Neural crest cell (in vitro differentiated cells): ENCODE results near the gene KRT10. TPM values are rescaled to one million over a fixed set of nuclear protein-coding genes. Genes with fewer than 3 reads are reported as not detected.

Experiments used
- DNase-seq: peaks from one replicate; pipeline ENCODE4 v3.0.0; 2021; ENCODE audit warnings: low read depth, mixed read lengths, low spot score
- H3K27ac Mint-ChIP-seq: one replicate; pipeline ENCODE4 v1.8.0; 2021; ENCODE audit warnings: mild to moderate bottlenecking, mixed read lengths; ENCODE audit not compliant: unreplicated experiment
- H3K27me3 Mint-ChIP-seq: 2 replicates; pipeline ENCODE4 v1.8.0; 2021; ENCODE audit warnings: low read depth, mild to moderate bottlenecking, mixed read lengths
- H3K36me3 Mint-ChIP-seq: 2 replicates; pipeline ENCODE4 v1.8.0; 2021; ENCODE audit warnings: low read depth, mild to moderate bottlenecking, mixed read lengths
- H3K4me1 Mint-ChIP-seq: 2 replicates; pipeline ENCODE4 v1.8.0; 2021; ENCODE audit warnings: mixed read lengths
- H3K4me3 Mint-ChIP-seq: one replicate; pipeline ENCODE4 v1.8.0; 2021; ENCODE audit warnings: mild to moderate bottlenecking, mixed read lengths
- H3K9me3 Mint-ChIP-seq: 2 replicates; pipeline ENCODE4 v1.8.0; 2021; ENCODE audit warnings: mixed read lengths
- long read RNA-seq: library from polyadenylated mRNA; unstranded; transcript quantifications from one replicate; pipeline ENCODE4 v2.0.0, GENCODE V29; 2020
- total RNA-seq: library from RNA; stranded (reverse); gene quantifications from 2 replicates; pipeline ENCODE4 v1.2.1, GENCODE V29; 2021
- TF ChIP-seq, protein P1 (sequence below): fragments of 200-600 bp; sonication (generic); conservative IDR thresholded peaks from 2 replicates; pipeline ENCODE4 v1.5.0; 2021; ENCODE audit warnings: antibody characterized with exemption, mild to moderate bottlenecking

KRT10 gene
- 33.2 and 39.1 TPM in 2 replicates for total RNA-seq
- long read RNA-seq, partial matches to known transcripts, result 1 of 1 reads
- long read RNA-seq, other reads (novel, unspliced or antisense), result 0 of 1 reads

DNA sequence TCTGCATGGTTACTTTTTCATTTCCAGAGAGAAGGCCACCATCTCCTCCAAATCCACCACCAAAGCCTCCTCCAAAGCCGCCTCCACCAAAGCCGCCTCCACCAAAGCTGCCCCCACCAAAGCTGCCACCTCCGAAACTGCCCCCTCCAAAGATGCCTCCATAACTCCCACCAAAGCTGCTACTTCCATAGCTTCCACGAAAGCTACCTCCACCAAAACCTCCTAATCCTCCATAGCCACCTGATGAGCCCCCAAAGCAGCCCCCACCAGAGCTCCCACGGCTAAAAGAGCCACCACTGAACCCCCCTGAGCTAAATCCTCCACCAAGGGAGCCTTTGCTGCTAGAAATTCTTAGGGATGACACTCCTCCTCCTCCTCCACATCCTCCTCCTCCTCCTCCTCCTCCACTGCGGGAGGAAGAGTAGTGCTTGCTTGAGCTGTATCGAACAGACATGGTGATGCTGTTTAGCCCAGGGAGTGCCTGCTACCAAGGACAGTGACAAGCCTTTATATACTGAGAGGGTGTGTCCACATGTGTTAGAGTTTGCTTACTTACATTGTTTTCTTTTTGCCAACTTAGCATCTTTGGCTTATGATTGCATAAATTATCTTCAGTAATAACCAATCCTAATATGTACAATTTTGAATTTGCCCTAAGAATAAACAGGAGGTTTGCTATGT, at the start of gene KRT10:
Gene KRT10, minus strand, starts transcription at position 483 of the 681 bp plus-strand sequence. Its CDS starts 29 bp downstream, at position 454.
- no peak within 1 kb of the TSS for H3K4me3 Mint-ChIP-seq
- H3K27ac Mint-ChIP-seq, result no peak within 1 kb of the TSS
- H3K27me3 Mint-ChIP-seq, result peaks cover 53% of the 10 kb centered on the region
- TF ChIP-seq, protein P1, sequence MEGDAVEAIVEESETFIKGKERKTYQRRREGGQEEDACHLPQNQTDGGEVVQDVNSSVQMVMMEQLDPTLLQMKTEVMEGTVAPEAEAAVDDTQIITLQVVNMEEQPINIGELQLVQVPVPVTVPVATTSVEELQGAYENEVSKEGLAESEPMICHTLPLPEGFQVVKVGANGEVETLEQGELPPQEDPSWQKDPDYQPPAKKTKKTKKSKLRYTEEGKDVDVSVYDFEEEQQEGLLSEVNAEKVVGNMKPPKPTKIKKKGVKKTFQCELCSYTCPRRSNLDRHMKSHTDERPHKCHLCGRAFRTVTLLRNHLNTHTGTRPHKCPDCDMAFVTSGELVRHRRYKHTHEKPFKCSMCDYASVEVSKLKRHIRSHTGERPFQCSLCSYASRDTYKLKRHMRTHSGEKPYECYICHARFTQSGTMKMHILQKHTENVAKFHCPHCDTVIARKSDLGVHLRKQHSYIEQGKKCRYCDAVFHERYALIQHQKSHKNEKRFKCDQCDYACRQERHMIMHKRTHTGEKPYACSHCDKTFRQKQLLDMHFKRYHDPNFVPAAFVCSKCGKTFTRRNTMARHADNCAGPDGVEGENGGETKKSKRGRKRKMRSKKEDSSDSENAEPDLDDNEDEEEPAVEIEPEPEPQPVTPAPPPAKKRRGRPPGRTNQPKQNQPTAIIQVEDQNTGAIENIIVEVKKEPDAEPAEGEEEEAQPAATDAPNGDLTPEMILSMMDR, result no peak
- peaks cover 3% of the 10 kb centered on the region for H3K9me3 Mint-ChIP-seq
- H3K4me1 Mint-ChIP-seq, result peaks cover 14% of the 10 kb centered on the region
- H3K36me3 Mint-ChIP-seq, result peaks cover 20% of the 10 kb centered on the region
- DNase-seq, result no peak

DNA sequence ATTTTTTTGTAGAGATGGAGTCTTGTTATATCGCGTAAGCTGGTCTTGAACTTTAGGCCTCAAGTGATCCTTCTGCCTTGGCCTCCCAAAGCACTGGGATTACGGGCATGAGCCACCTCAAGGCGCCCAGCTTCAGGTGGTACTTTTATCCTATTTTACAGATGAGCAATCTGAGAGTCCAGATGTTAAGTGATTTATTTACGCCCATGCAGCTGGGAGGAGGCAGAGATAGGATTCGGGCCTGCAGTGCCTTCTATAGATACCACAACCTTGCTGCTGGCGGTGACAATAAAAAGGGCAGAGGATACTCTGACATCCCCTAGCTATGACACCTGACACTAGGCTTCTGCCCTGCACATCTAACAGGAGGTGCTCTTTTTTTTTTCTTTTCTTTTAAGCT, 48.9 kb upstream of the KRT10 start:
- no peak for DNase-seq
- H3K36me3 Mint-ChIP-seq, result no peaks in the 10 kb centered on the region
- no peaks in the 10 kb centered on the region for H3K9me3 Mint-ChIP-seq
- H3K4me3 Mint-ChIP-seq, result no peak overlapping the region
- H3K27me3 Mint-ChIP-seq, result peaks cover 18% of the 10 kb centered on the region
- no peaks in the 10 kb centered on the region for H3K4me1 Mint-ChIP-seq
- TF ChIP-seq, protein P1, result no peak
- no peak overlapping the region for H3K27ac Mint-ChIP-seq

DNA sequence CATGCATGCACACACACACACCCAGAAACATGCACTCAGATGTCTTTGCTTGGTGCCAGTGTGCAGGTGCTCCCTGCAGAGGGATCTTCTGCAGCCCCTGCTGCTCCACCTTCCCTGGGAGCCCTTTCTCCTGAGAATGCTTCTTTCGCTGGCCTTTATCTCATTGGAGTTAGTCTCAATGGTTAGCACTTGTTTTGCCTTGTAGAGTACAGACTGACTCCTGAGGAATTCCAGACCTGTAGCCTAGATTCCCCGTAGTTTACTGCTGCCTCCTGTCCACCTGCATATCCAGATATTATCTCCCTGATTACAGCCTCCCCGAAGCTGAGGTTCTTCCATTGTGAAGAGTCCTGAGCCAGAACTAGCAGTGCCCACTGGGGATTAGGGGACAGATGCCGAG, 47.7 kb upstream of the KRT10 start:
- Mint-ChIP-seq H3K27ac (no peak overlapping the region), H3K9me3 (no peaks in the 10 kb centered on the region), H3K36me3 (no peaks in the 10 kb centered on the region), H3K4me3 (no peak overlapping the region), H3K4me1 (no peaks in the 10 kb centered on the region), H3K27me3 (peaks cover 16% of the 10 kb centered on the region)
- DNase-seq, result no peak
- TF ChIP-seq, protein P1, result no peak

DNA sequence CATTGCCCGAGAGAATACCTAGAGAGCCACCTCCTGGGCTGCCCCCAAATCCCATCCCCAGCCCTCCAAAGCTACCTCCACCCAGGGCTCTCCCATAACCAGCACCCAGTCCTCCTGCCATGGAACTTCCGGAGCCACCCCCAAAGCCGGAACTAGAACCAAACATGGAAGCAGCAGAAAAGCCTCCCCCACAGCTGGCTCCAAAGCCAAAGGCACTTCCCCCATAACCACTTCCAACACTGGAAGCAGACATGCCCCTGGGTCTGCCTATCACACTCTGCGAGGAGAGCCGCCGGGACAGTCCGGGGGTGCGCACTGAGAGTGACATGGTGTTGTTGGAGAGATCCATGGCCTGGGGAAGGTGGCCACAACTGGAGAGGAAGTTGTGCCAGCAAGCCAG, 44.4 kb upstream of the KRT10 start, which contains the start of gene KRT12:
Gene KRT12, minus strand, starts transcription at position 386 of the 400 bp plus-strand sequence. Its CDS starts 37 bp downstream, at position 349.
- TF ChIP-seq, protein P1, result no peak
- peaks cover 12% of the 10 kb centered on the region for H3K27me3 Mint-ChIP-seq
- H3K27ac Mint-ChIP-seq, result no peak within 1 kb of the TSS
- H3K4me1 Mint-ChIP-seq, result no peaks in the 10 kb centered on the region
- H3K9me3 Mint-ChIP-seq, result no peaks in the 10 kb centered on the region
- no peak for DNase-seq
- H3K4me3 Mint-ChIP-seq, result no peak within 1 kb of the TSS
- no peaks in the 10 kb centered on the region for H3K36me3 Mint-ChIP-seq

DNA sequence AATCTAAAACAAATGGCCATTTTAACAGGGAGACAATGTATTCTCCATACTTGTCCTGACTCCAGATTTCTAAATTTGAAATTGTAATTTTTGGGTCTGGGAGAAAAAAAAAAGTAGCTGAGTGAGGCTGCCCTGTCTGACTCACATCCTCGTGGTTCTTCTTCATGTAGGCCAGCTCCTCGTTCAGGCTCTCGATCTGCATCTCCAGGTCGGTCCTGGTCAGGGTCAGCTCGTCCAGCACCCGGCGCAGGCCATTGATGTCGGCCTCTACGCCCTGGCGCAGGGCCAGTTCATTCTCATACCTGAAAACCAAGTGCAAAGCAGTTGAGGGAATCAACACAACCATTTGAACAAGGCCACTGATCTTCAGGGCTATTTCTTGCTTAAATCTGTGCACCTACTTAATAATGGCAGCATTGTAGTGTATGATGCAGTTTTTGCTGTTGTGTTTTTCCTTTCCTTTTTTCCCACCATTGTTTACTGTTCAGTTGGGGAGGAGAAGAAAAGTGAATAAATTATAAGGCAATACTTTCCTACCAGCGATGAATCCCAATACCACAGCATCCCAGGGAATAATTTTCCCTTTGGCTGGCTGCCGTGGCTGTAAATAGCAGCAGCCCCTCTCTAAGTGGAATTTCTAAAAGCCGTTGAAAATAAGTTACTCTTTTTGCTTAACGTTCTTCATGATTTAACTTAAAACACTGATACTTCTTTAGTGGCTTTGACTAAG, 42.4 kb upstream of the KRT10 start:
- TF ChIP-seq, protein P1, result no peak
- Mint-ChIP-seq H3K4me3 (no peak overlapping the region), H3K9me3 (no peaks in the 10 kb centered on the region), H3K4me1 (no peaks in the 10 kb centered on the region), H3K27me3 (peaks cover 12% of the 10 kb centered on the region), H3K27ac (no peak overlapping the region), H3K36me3 (no peaks in the 10 kb centered on the region)
- no peak for DNase-seq
